ENCODE measurements around the gene CD79B.
"Not testable (repeated sequence)": the region's sequence is repeated elsewhere in the genome, so short reads cannot be mapped to it uniquely, and the experiment has no call there.

Gene CD79B

DNA sequence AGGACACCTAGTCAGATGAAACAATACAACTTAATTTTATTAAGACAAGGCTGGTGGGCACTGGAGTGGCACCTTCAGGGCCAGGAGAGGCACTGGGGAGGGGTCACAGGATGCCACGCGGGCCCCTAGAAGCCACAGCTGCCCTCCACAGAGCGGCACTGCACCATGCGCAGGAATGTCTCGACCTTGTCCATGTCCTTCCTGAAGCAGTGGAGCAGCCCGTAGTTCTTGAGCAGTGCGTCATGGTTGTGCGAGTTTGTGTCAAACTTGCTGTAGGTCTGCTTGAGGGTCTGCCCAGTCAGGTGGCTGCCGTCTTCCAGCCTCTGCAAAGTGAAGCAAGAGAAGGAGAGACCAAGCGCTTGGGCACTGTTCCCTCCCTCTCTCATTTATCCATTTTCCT lies 22.5 kb downstream of the CD79B start:
- DNase-seq = not testable (repeated sequence)

DNA sequence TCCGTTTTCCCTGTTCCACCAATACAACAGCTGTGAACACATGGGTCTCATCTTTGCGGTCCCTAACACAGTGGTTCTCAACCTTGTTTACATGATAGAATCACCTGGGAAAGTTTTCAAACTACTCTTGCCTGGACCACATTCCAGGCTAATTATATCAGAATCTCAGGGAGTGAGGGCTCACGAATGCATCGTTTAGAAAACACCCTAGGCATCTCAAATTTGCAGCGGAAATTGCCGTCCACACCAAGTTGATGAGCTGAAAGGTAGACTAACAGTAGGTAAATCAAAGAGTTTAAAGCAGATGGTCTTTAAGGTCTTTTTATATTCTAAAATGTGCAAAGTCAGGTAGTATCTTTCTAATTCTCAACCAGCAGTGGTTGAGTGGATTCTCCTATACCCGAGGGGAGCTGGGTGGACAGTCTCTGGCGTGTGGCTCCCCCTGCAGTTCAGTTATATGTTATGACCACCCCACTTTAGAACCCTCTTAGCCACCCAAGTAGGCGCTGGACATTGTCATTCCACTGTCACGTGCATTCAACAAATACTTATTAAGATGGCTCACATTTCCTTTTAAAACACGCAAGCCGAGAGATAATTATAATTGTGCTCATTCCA lies 24.9 kb downstream of the CD79B start:
- not testable (repeated sequence) for DNase-seq

- DNase-seq = not testable (repeated sequence)
Measured at GRCh38 chr17:63904796-63905195, 27.3 kb downstream of the CD79B start.

GRCh38 chr17:63903787-63904201 lies 28.3 kb downstream of the CD79B start:
- DNase-seq = not testable (repeated sequence)

GRCh38 chr17:63901971-63902370 lies 30.2 kb downstream of the CD79B start:
- not testable (repeated sequence) for DNase-seq

DNA sequence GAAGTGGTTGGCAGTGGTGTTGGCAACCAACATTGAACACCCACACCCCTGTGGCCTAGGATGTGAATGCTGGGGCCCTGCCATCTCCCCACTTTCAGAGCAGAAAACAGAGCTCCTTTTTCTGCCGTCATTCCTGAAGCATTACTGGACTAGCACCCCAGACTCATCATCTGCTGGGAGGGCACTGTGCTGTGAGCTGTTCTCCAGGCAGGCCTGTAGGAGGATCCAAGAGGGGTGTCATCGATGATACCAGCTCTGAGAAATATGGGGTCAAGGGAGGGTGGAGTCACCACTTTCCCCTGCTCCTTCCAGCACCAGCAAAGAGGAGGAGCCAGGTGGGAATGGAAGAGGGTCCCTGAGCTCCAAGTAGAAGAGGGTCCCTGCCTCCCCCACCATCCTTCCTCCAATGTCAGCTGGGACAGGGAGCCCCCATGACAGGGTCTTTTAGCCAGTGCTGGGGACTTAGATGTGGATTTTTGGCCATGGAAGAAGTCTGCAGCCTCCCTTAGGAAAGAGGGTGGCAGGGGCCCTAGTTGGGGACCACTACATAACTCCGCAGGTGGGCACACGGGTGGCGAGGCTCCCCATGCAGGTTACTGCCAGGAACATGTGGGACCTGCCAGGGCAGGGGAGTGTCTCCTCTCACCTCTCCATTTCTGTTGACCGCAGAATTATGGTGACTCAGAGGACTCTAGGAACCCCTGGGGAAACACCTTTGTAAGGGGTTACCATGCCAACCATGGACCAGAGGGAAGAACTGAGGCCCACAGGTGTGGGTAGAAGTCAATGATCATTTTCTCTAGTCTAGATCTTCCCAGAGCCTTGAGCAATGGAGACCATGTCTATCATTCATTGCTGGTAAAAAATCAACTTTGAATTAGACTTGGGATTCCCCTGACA lies 33.0 kb downstream of the CD79B start:
- DNase-seq = not testable (repeated sequence)

DNA sequence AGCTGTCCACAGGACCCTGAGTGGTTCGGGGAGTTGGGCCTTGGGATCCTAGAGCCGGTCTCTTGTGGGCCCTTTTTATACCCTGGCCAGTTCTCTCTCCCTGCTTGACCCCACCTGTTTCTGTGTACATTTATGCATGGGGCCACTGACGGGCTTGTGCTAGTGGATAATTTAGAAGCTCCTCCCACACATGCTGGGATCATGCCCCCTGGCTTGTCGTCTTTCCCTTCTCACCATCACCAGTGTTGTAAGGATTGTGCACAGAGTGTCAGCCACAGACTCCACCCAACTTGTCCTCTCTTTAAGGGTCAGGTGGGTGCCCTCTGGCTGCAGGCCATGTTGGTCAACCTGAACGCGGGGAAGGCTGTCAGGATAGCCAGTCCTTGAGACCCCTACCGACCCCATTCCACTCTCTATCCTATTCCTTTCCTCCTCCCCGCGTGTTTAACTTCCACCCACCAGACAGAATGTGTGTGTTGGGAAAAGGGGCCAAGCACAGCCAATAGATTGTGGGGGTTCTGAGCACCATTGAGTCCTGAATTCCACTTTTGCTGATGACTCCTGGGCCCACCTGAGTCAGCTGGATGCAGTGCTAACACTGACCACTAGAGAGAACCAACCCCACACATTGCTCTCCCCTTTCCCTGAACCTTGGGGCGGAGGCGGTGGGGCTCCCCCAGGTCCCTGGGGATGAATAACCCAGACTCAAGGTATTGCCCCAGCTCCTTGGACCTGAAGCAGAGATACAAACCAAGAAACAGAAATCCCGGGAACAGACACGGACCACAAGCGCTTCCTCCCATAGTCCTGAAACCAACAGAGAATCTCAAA lies 35.4 kb downstream of the CD79B start, which contains the start of gene CSH1:
Gene CSH1 (minus strand): TSS at position 51 of the 831 bp plus-strand sequence. CDS start 63 bp downstream, outside the sequence.
- DNase-seq = not testable (repeated sequence)

DNA sequence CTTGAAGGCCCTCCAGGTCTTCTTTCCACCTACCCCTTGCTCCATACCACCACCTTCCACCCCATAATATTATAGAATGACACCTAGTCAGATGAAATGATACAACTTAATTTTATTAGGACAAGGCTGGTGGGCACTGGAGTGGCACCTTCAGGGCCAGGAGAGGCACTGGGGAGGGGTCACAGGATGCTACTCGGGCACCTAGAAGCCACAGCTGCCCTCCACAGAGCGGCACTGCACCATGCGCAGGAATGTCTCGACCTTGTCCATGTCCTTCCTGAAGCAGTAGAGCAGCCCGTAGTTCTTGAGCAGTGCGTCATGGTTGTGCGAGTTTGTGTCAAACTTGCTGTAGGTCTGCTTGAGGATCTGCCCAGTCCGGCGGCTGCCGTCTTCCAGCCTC lies 37.3 kb downstream of the CD79B start:
- not testable (repeated sequence) for DNase-seq

DNA sequence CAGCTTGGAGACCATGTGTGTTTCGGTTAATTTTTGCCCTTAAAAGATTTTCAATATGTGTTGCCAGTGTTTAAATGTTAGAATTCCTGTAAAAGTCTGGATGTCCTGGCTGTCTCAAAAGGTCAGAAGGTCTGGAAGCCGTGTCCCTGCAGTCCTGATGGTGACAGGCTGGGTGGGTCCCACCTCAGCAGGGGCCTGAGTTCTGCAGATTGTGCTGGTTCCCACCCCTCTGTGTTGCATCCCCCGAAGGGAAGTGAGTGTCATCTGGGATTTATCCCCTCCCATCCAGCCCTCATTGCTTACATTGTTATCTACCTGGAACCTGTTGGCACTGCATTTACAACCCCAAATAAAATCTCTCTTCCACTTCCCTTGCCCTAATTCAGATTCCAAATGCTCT lies 38.1 kb downstream of the CD79B start:
- DNase-seq = not testable (repeated sequence)

DNA sequence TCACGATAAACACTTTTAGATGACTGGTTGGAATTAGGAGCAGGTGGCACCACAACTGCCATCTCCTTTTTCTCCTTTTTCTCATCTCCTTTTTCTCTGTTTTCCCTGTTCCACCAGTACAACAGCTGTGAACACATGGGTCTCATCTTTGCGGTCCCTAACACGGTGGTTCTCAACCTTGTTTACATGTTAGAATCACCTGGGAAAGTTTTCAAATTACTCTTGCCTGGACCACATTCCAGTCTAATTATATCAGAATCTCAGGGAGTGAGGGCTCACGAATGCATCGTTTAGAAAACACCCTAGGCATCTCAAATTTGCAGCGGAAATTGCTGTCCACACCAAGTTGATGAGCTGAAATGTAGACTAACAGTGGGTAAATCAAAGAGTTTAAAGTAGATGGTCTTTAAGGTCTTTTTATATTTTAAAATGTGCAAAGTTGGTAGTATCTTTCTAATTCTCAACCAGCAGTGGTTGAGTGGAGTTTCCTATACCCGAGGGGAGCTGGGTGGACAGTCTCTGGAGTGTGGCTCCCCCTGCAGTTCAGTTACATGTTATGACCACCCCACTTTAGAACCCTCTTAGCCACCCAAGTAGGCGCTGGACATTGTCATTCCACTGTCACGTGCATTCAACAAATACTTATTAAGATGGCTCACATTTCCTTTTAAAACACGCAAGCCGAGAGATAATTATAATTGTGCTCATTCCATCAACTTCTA lies 39.7 kb downstream of the CD79B start:
- not testable (repeated sequence) for DNase-seq

- DNase-seq = not testable (repeated sequence)
Measured at GRCh38 chr17:63889026-63889848, 42.9 kb downstream of the CD79B start.

DNA sequence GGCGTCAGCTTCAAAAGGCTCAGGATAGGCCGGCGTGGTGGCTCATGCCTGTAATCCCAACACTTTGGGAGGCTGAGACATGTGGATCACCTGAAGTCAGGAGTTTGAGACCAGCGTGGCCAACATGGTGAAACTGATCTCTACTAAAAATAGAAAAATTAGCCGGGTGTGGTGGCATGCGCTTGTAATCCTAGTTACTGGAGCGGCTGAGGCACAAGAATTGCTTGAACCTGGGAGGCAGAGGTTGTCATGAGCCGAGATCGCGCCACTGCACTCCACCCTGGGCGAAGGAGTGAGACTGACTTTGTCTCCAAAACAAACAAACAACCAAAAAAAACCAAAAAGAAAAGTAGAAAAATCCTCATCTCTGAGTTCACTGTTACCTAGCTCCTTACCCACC lies 47.0 kb downstream of the CD79B start:
- DNase-seq = not testable (repeated sequence)

DNA sequence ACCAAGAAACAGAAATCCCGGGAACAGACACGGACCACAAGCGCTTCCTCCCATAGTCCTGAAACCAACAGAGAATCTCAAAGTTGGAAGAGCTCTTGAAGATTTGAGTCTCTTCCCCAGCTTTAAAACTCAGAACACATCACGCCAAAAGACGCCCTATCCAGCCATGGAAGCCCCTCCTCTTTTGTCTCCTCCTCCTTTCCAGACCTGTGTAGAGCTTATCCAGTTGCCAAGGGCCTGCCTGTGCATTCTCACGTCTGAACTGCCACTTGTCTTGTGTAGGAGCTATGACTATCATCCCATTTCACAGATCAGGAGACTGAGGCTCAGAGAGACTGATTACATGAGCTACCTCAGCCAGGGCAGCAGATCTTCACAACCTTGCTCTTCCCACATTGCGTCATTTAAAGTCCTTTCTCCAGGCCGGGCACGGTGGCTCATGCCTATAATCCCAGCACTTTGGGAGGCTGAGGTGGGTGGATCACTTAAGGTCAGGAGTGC lies 49.5 kb downstream of the CD79B start:
- not testable (repeated sequence) for DNase-seq

- no peak for DNase-seq
Measured at GRCh38 chr17:63881935-63882601, 50.1 kb downstream of the CD79B start, which contains the start of gene GH2. Gene GH2, minus strand, starts transcription at chr17:63881944. Its CDS starts 143 bp downstream, at chr17:63881801.

DNA sequence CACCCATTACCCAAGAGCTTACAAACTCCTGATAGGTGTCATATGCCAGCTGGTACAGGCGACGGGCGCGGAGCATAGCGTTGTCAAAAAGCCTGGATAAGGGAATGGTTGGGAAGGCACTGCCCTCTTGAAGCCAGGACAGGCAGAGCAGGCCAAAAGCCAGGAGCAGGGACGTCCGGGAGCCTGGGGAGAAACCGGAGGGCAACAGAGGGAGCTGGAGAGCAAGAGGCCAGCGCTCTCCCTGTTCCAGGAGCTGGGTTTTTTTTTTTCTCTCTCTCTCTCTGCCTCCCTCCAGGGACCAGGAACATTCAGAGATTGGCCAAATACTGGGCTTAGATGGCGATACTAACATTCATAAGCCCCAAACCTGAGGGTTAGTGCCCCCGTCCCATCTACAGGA lies 50.8 kb downstream of the CD79B start:
- not testable (repeated sequence) for DNase-seq

- DNase-seq = no peak
Measured at GRCh38 chr17:63880706-63881105, 51.4 kb downstream of the CD79B start.
